ENCODE measurements around the gene CYP1A1.
A peak's percentile ranks its signal among the peaks of the same experiment; 100 is the strongest.

CYP1A1 gene

GRCh38 chr15:74696398-74696729, 29.0 kb downstream of the CYP1A1 start:
- in situ Hi-C loops (cut with HindIII; ENCODE audit: low pct_ligation_motif_present, low sequenced_read_pairs) = no loop called here
- no peaks in the 10 kb centered on the region for H3K27me3 ChIP-seq (replicated peaks)
- H3K4me3 ChIP-seq (ENCODE audit: low read depth, low read length) = peak overlapping the region; percentile 99
- peak overlapping the region; percentile 80 for H3K27ac ChIP-seq
- TF ChIP-seq CTCF (IDR thresholded peaks at IDR 0.05; ENCODE audit: low read depth, low read length, missing control alignments) = no peak
- H3K36me3 ChIP-seq (replicated peaks) = no peaks in the 10 kb centered on the region
- DNase-seq = no peak

GRCh38 chr15:74695597-74696397, 29.5 kb downstream of the CYP1A1 start, which contains the start of gene EDC3:
EDC3 (minus strand) TSS chr15:74696024; CDS start chr15:74675124, 20,900 bp downstream.
- H3K27ac ChIP-seq = peak within 1 kb of the TSS; percentile 80
- in situ Hi-C loops (cut with HindIII; ENCODE audit: low pct_ligation_motif_present, low sequenced_read_pairs) = no loop called here
- H3K4me3 ChIP-seq (ENCODE audit: low read depth, low read length) = peak within 1 kb of the TSS; percentile 99
- no peaks in the 10 kb centered on the region for H3K36me3 ChIP-seq (replicated peaks)
- no peak for TF ChIP-seq CTCF (IDR thresholded peaks at IDR 0.05; ENCODE audit: low read depth, low read length, missing control alignments)
- peak; percentile 80 for DNase-seq
- H3K27me3 ChIP-seq (replicated peaks) = no peaks in the 10 kb centered on the region

GRCh38 chr15:74692327-74692726, 33.0 kb downstream of the CYP1A1 start:
- no peaks in the 10 kb centered on the region for H3K27me3 ChIP-seq (replicated peaks)
- H3K27ac ChIP-seq = no peak overlapping the region
- no peak for DNase-seq
- no peaks in the 10 kb centered on the region for H3K36me3 ChIP-seq (replicated peaks)
- no peak overlapping the region for H3K4me3 ChIP-seq (ENCODE audit: low read depth, low read length)
- in situ Hi-C loops (cut with HindIII; ENCODE audit: low pct_ligation_motif_present, low sequenced_read_pairs) = no loop called here
- no peak for TF ChIP-seq CTCF (IDR thresholded peaks at IDR 0.05; ENCODE audit: low read depth, low read length, missing control alignments)

- H3K36me3 ChIP-seq (replicated peaks) = peaks cover 6% of the 10 kb centered on the region
- DNase-seq = no peak
- H3K27me3 ChIP-seq (replicated peaks) = no peaks in the 10 kb centered on the region
- no peak overlapping the region for H3K27ac ChIP-seq
- no peak overlapping the region for H3K4me3 ChIP-seq (ENCODE audit: low read depth, low read length)
- TF ChIP-seq CTCF (IDR thresholded peaks at IDR 0.05; ENCODE audit: low read depth, low read length, missing control alignments) = no peak
- in situ Hi-C loops (cut with HindIII; ENCODE audit: low pct_ligation_motif_present, low sequenced_read_pairs) = no loop called here
Measured at GRCh38 chr15:74683758-74684157, 41.6 kb downstream of the CYP1A1 start.

- TF ChIP-seq CTCF (IDR thresholded peaks at IDR 0.05; ENCODE audit: low read depth, low read length, missing control alignments) = no peak
- DNase-seq = no peak
- Histone ChIP-seq H3K36me3 (replicated peaks) (peaks cover 6% of the 10 kb centered on the region), H3K4me3 (ENCODE audit: low read depth, low read length) (no peak overlapping the region), H3K27ac (no peak overlapping the region), H3K27me3 (replicated peaks) (no peaks in the 10 kb centered on the region)
- in situ Hi-C loops (cut with HindIII; ENCODE audit: low pct_ligation_motif_present, low sequenced_read_pairs) = no loop called here
Measured at GRCh38 chr15:74682954-74683353, 42.4 kb downstream of the CYP1A1 start.

- H3K4me3 ChIP-seq (ENCODE audit: low read depth, low read length) = no peak overlapping the region
- no peaks in the 10 kb centered on the region for H3K27me3 ChIP-seq (replicated peaks)
- no peak overlapping the region for H3K27ac ChIP-seq
- TF ChIP-seq CTCF (IDR thresholded peaks at IDR 0.05; ENCODE audit: low read depth, low read length, missing control alignments) = no peak
- in situ Hi-C loops (cut with HindIII; ENCODE audit: low pct_ligation_motif_present, low sequenced_read_pairs) = no loop called here
- peaks cover 6% of the 10 kb centered on the region for H3K36me3 ChIP-seq (replicated peaks)
- no peak for DNase-seq
Measured at GRCh38 chr15:74680456-74680855, 44.9 kb downstream of the CYP1A1 start.
